WTC11 (cell line): Measurements from ENCODE around the gene ATPAF1.

Source experiments
- SMAD3 ChIP-seq: sonication (generic); formaldehyde crosslinking; IDR thresholded peaks from 2 replicates; pipeline ENCODE4 v1.8.0; 2022; ENCODE audit warnings: missing genetic modification reagents, mild to moderate bottlenecking, borderline replicate concordance
- SP1 ChIP-seq: sonication (generic); formaldehyde crosslinking; conservative IDR thresholded peaks from 2 replicates; pipeline ENCODE4 v1.8.1; 2022; ENCODE audit warnings: missing genetic modification reagents
- TCF7 ChIP-seq: sonication (generic); formaldehyde crosslinking; IDR thresholded peaks from 2 replicates; pipeline ENCODE4 v1.8.0; 2022; ENCODE audit warnings: mild to moderate bottlenecking, low read depth, missing genetic modification reagents, moderate library complexity
- TP53 ChIP-seq: sonication (generic); formaldehyde crosslinking; IDR thresholded peaks from 2 replicates; pipeline ENCODE4 v1.8.1; 2023; ENCODE audit warnings: mild to moderate bottlenecking, missing genetic modification reagents
- ZNF281 ChIP-seq: sonication (generic); formaldehyde crosslinking; IDR thresholded peaks from 2 replicates; pipeline ENCODE4 v1.8.0; 2023; ENCODE audit warnings: mild to moderate bottlenecking, missing genetic modification reagents
- ZNF423 ChIP-seq: fragments of 250-450 bp; sonication (Bioruptor Pico); IDR thresholded peaks from 2 replicates; pipeline ENCODE4 v2.1.2; 2022; ENCODE audit warnings: mild to moderate bottlenecking, moderate library complexity
- ZNF512 ChIP-seq: sonication (generic); formaldehyde crosslinking; IDR thresholded peaks from 2 replicates; pipeline ENCODE4 v1.8.1; 2022; ENCODE audit warnings: missing genetic modification reagents, borderline replicate concordance
- TF ChIP-seq, protein P1 (sequence below): fragments of 200-600 bp; IDR thresholded peaks from 2 replicates; pipeline ENCODE4 v1.8.0; 2022; ENCODE audit warnings: antibody characterized with exemption
- TF ChIP-seq, protein P2 (sequence below): sonication (generic); formaldehyde crosslinking; IDR thresholded peaks from 2 replicates; pipeline ENCODE4 v1.8.1; 2023; ENCODE audit warnings: mild to moderate bottlenecking, missing genetic modification reagents
- TF ChIP-seq, protein P3 (sequence below): sonication (generic); formaldehyde crosslinking; IDR thresholded peaks from 2 replicates; pipeline ENCODE4 v1.8.1; 2023; ENCODE audit warnings: mild to moderate bottlenecking, missing genetic modification reagents, moderate library complexity
- TF ChIP-seq, protein P4 (sequence below): fragments of 250-450 bp; sonication (Bioruptor Pico); IDR thresholded peaks from 2 replicates; pipeline ENCODE4 v1.8.0; 2021; ENCODE audit warnings: mild to moderate bottlenecking

GRCh38 chr1:46594063-46594462 lies 74.1 kb downstream of the ATPAF1 start:
- TF ChIP-seq, protein P1, sequence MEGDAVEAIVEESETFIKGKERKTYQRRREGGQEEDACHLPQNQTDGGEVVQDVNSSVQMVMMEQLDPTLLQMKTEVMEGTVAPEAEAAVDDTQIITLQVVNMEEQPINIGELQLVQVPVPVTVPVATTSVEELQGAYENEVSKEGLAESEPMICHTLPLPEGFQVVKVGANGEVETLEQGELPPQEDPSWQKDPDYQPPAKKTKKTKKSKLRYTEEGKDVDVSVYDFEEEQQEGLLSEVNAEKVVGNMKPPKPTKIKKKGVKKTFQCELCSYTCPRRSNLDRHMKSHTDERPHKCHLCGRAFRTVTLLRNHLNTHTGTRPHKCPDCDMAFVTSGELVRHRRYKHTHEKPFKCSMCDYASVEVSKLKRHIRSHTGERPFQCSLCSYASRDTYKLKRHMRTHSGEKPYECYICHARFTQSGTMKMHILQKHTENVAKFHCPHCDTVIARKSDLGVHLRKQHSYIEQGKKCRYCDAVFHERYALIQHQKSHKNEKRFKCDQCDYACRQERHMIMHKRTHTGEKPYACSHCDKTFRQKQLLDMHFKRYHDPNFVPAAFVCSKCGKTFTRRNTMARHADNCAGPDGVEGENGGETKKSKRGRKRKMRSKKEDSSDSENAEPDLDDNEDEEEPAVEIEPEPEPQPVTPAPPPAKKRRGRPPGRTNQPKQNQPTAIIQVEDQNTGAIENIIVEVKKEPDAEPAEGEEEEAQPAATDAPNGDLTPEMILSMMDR: no peak
- TF ChIP-seq TP53 (CRISPR knock-in tag) (no peak), ZNF423 (no peak), TCF7 (CRISPR knock-in tag) (no peak), ZNF281 (CRISPR knock-in tag) (no peak), SMAD3 (CRISPR knock-in tag) (no peak), SP1 (CRISPR knock-in tag) (no peak), ZNF512 (CRISPR knock-in tag) (no peak)
- TF ChIP-seq, protein P2, sequence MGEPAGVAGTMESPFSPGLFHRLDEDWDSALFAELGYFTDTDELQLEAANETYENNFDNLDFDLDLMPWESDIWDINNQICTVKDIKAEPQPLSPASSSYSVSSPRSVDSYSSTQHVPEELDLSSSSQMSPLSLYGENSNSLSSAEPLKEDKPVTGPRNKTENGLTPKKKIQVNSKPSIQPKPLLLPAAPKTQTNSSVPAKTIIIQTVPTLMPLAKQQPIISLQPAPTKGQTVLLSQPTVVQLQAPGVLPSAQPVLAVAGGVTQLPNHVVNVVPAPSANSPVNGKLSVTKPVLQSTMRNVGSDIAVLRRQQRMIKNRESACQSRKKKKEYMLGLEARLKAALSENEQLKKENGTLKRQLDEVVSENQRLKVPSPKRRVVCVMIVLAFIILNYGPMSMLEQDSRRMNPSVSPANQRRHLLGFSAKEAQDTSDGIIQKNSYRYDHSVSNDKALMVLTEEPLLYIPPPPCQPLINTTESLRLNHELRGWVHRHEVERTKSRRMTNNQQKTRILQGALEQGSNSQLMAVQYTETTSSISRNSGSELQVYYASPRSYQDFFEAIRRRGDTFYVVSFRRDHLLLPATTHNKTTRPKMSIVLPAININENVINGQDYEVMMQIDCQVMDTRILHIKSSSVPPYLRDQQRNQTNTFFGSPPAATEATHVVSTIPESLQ (CRISPR knock-in tag): no peak
- TF ChIP-seq, protein P3, sequence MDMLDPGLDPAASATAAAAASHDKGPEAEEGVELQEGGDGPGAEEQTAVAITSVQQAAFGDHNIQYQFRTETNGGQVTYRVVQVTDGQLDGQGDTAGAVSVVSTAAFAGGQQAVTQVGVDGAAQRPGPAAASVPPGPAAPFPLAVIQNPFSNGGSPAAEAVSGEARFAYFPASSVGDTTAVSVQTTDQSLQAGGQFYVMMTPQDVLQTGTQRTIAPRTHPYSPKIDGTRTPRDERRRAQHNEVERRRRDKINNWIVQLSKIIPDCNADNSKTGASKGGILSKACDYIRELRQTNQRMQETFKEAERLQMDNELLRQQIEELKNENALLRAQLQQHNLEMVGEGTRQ (CRISPR knock-in tag): no peak
- TF ChIP-seq, protein P4, sequence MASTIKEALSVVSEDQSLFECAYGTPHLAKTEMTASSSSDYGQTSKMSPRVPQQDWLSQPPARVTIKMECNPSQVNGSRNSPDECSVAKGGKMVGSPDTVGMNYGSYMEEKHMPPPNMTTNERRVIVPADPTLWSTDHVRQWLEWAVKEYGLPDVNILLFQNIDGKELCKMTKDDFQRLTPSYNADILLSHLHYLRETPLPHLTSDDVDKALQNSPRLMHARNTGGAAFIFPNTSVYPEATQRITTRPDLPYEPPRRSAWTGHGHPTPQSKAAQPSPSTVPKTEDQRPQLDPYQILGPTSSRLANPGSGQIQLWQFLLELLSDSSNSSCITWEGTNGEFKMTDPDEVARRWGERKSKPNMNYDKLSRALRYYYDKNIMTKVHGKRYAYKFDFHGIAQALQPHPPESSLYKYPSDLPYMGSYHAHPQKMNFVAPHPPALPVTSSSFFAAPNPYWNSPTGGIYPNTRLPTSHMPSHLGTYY: no peak
